Mesendoderm (in vitro differentiated cells): Measurements from ENCODE around the gene UNC13A.

Experiments used
- DNase-seq: peaks from one replicate; pipeline ENCODE4 v3.0.0; 2013
- H2AK5ac ChIP-seq: 2 replicates; pipeline ENCODE4 v1.6.1; 2013; ENCODE audit warnings: low read length, inconsistent platforms
- H2BK120ac ChIP-seq: 2 replicates; pipeline ENCODE4 v1.6.1; 2013; ENCODE audit warnings: low read depth, mild to moderate bottlenecking, low read length, moderate library complexity, mixed read lengths
- H2BK15ac ChIP-seq: replicated peaks from 2 replicates; pipeline ENCODE4 v1.6.1; 2013; ENCODE audit warnings: low read depth, mild to moderate bottlenecking, moderate library complexity
- H2BK5ac ChIP-seq: 2 replicates; pipeline ENCODE4 v1.6.1; 2013; ENCODE audit warnings: low read length, inconsistent platforms
- H3K18ac ChIP-seq: 2 replicates; pipeline ENCODE4 v1.6.1; 2013; ENCODE audit warnings: mild to moderate bottlenecking, low read length, mixed read lengths
- H3K23ac ChIP-seq: one replicate; pipeline ENCODE4 v1.6.1; 2013; ENCODE audit warnings: low read length
- H3K27ac ChIP-seq: 2 replicates; pipeline ENCODE4 v1.5.1; 2013; ENCODE audit warnings: low read depth, mild to moderate bottlenecking, inconsistent platforms, low read length, moderate library complexity
- H3K27me3 ChIP-seq: 2 replicates; pipeline ENCODE4 v1.6.1; 2013; ENCODE audit warnings: low read length, control low read depth, mild to moderate bottlenecking, inconsistent platforms; ENCODE audit not compliant: insufficient read depth, poor library complexity
- H3K36me3 ChIP-seq: 2 replicates; pipeline ENCODE4 v1.6.1; 2013; ENCODE audit warnings: low read length, inconsistent platforms; ENCODE audit not compliant: control insufficient read depth, insufficient read depth
- H3K4ac ChIP-seq: one replicate; pipeline ENCODE4 v1.6.1; 2013; ENCODE audit warnings: low read depth, mild to moderate bottlenecking, low read length, moderate library complexity
- H3K4me1 ChIP-seq: 2 replicates; pipeline ENCODE4 v1.6.1; 2013; ENCODE audit warnings: low read depth, low read length, inconsistent platforms; ENCODE audit not compliant: control insufficient read depth
- H3K4me2 ChIP-seq: 2 replicates; pipeline ENCODE4 v1.6.1; 2013; ENCODE audit warnings: low read length
- H3K4me3 ChIP-seq: 2 replicates; pipeline ENCODE4 v1.5.1; 2013; ENCODE audit warnings: mild to moderate bottlenecking, low read length
- H3K56ac ChIP-seq: one replicate; pipeline ENCODE4 v1.6.1; 2013; ENCODE audit warnings: low read length
- H3K79me1 ChIP-seq: 2 replicates; pipeline ENCODE4 v1.6.1; 2013; ENCODE audit warnings: low read length, inconsistent platforms
- H3K79me2 ChIP-seq: 2 replicates; pipeline ENCODE4 v1.6.1; 2013; ENCODE audit warnings: mild to moderate bottlenecking, low read length; ENCODE audit not compliant: control insufficient read depth, insufficient read depth
- H3K9ac ChIP-seq: 2 replicates; pipeline ENCODE4 v1.6.1; 2013; ENCODE audit warnings: low read length, inconsistent platforms
- H4K5ac ChIP-seq: one replicate; pipeline ENCODE4 v1.6.1; 2013; ENCODE audit warnings: low read length
- H4K8ac ChIP-seq: one replicate; pipeline ENCODE4 v1.6.1; 2013; ENCODE audit warnings: low read depth, mild to moderate bottlenecking, control low read depth, low read length, moderate library complexity
- WGBS: extraction: QIAGEN DNeasy Blood & Tissue Kit; methylation state at CpG from one replicate; pipeline ENCODE4 v1.1.7; 2013; ENCODE audit warnings: low lambda C conversion rate, missing lambda C conversion rate; ENCODE audit not compliant: insufficient coverage; ENCODE audit errors: extremely low coverage; 5-methylcytosine and 5-hydroxymethylcytosine counted together

Gene UNC13A

GRCh38 chr19:17604372-17605025 is 83.7 kb downstream of the UNC13A start:
- no peaks in the 10 kb centered on the region for H3K4me1 ChIP-seq
- no peak overlapping the region for H4K8ac ChIP-seq
- H3K79me1 ChIP-seq = no peaks in the 10 kb centered on the region
- H3K79me2 ChIP-seq = no peaks in the 10 kb centered on the region
- H3K56ac ChIP-seq = no peak overlapping the region
- no peak for DNase-seq
- no peaks in the 10 kb centered on the region for H3K27me3 ChIP-seq
- no peak overlapping the region for H3K4me2 ChIP-seq
- H3K27ac ChIP-seq = no peak overlapping the region
- H3K23ac ChIP-seq = no peak overlapping the region
- H2BK120ac ChIP-seq = no peak overlapping the region
- no peak overlapping the region for H3K18ac ChIP-seq
- H2AK5ac ChIP-seq = no peak overlapping the region
- no CpG with 5 or more reads among the region's 8 CpGs for WGBS
- H3K4ac ChIP-seq = no peak overlapping the region
- H3K9ac ChIP-seq = no peak overlapping the region
- H2BK5ac ChIP-seq = no peak overlapping the region
- H3K36me3 ChIP-seq = no peaks in the 10 kb centered on the region
- H3K4me3 ChIP-seq = no peak overlapping the region
- no peak overlapping the region for H2BK15ac ChIP-seq
- H4K5ac ChIP-seq = no peak overlapping the region

- Histone ChIP-seq H4K5ac (no peak overlapping the region), H3K79me2 (no peaks in the 10 kb centered on the region), H2BK120ac (no peak overlapping the region), H2BK5ac (no peak overlapping the region), H3K23ac (no peak overlapping the region), H3K36me3 (no peaks in the 10 kb centered on the region), H3K18ac (no peak overlapping the region), H3K4me1 (no peaks in the 10 kb centered on the region), H2AK5ac (no peak overlapping the region), H3K79me1 (no peaks in the 10 kb centered on the region), H4K8ac (no peak overlapping the region), H3K9ac (no peak overlapping the region), H3K4me2 (no peak overlapping the region), H2BK15ac (no peak overlapping the region), H3K56ac (no peak overlapping the region), H3K27me3 (no peaks in the 10 kb centered on the region), H3K27ac (no peak overlapping the region), H3K4me3 (no peak overlapping the region), H3K4ac (no peak overlapping the region)
- no CpG with 5 or more reads among the region's 7 CpGs for WGBS
- no peak for DNase-seq
Observed at GRCh38 chr19:17602872-17603510, 85.2 kb downstream of the UNC13A start.

DNA sequence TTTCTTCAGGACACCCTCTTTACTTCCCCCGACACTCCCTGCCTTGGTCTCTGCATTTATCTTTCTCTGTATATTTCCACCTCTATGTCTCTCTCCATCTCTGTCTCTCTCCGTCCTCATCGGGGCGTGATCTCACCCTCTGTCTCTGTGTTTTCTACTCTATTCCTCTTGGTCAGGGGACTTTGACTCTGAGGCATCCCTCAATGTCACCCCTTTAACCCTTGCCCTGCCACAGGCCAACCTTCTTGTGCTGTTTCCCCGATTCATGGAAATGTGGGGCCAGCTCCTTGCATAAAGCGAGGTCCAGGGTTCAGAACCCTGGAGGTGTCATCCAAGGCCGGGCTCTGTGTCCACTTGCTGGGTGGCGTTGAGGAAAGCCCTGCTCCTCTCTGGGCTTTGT is 85.9 kb downstream of the UNC13A start:
- H3K79me1 ChIP-seq = no peaks in the 10 kb centered on the region
- no peak overlapping the region for H2BK15ac ChIP-seq
- no peak overlapping the region for H2BK5ac ChIP-seq
- no peak overlapping the region for H3K4me2 ChIP-seq
- no peak overlapping the region for H3K4me3 ChIP-seq
- H3K27ac ChIP-seq = no peak overlapping the region
- H4K5ac ChIP-seq = no peak overlapping the region
- H3K56ac ChIP-seq = no peak overlapping the region
- H3K9ac ChIP-seq = no peak overlapping the region
- no peak overlapping the region for H3K4ac ChIP-seq
- H3K18ac ChIP-seq = no peak overlapping the region
- no peak overlapping the region for H4K8ac ChIP-seq
- DNase-seq = no peak
- no peak overlapping the region for H2AK5ac ChIP-seq
- no peak overlapping the region for H2BK120ac ChIP-seq
- WGBS = no CpG with 5 or more reads among the region's 8 CpGs
- H3K36me3 ChIP-seq = no peaks in the 10 kb centered on the region
- no peaks in the 10 kb centered on the region for H3K79me2 ChIP-seq
- H3K23ac ChIP-seq = no peak overlapping the region
- H3K4me1 ChIP-seq = no peaks in the 10 kb centered on the region
- no peaks in the 10 kb centered on the region for H3K27me3 ChIP-seq

DNA sequence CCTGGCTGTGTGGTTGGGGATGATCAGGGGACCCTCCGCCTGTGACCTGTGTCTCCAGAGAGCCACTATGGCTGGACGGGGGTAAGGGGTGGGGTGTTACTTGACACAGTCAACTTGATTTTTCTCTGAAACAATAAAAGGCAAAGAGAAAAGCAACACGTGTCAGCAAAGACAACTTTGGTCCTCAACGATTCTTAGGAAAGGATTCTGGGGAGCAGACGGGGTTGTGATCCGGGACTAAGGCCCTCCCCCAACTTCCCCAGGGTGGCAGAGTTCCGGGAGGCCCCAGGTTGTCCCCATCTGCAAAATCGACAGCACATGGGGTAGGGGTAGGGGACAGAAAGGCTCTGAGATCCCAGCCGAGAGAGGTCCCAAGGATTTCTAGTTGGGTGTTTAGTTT is 86.5 kb downstream of the UNC13A start:
- no peak overlapping the region for H3K27ac ChIP-seq
- DNase-seq = no peak

GRCh38 chr19:17599780-17600179 is 88.4 kb downstream of the UNC13A start:
- Histone ChIP-seq H3K4me2 (no peak overlapping the region), H4K5ac (no peak overlapping the region), H2AK5ac (no peak overlapping the region), H3K27me3 (no peaks in the 10 kb centered on the region), H3K56ac (no peak overlapping the region), H3K18ac (no peak overlapping the region), H3K9ac (no peak overlapping the region), H3K23ac (no peak overlapping the region), H3K4me3 (no peak overlapping the region), H3K79me1 (no peaks in the 10 kb centered on the region), H2BK120ac (no peak overlapping the region), H3K79me2 (no peaks in the 10 kb centered on the region), H3K4me1 (no peaks in the 10 kb centered on the region), H3K27ac (no peak overlapping the region), H3K36me3 (no peaks in the 10 kb centered on the region), H3K4ac (no peak overlapping the region), H4K8ac (no peak overlapping the region), H2BK5ac (no peak overlapping the region), H2BK15ac (no peak overlapping the region)
- DNase-seq = no peak
- no CpG with 5 or more reads among the region's 10 CpGs for WGBS

More for the DNA sequence above, 86.5 kb downstream of the UNC13A start:
- Histone ChIP-seq H3K4me1 (no peaks in the 10 kb centered on the region), H4K8ac (no peak overlapping the region), H3K27me3 (no peaks in the 10 kb centered on the region), H4K5ac (no peak overlapping the region), H3K79me2 (no peaks in the 10 kb centered on the region), H3K18ac (no peak overlapping the region), H3K9ac (peak overlapping the region; percentile 10), H2BK120ac (no peak overlapping the region), H3K4me3 (no peak overlapping the region), H3K4ac (no peak overlapping the region), H2AK5ac (no peak overlapping the region), H2BK5ac (no peak overlapping the region), H3K36me3 (no peaks in the 10 kb centered on the region), H3K23ac (no peak overlapping the region), H2BK15ac (no peak overlapping the region), H3K79me1 (no peaks in the 10 kb centered on the region), H3K4me2 (no peak overlapping the region), H3K56ac (peak overlapping the region; percentile 63)
- WGBS = no CpG with 5 or more reads among the region's 9 CpGs

DNA sequence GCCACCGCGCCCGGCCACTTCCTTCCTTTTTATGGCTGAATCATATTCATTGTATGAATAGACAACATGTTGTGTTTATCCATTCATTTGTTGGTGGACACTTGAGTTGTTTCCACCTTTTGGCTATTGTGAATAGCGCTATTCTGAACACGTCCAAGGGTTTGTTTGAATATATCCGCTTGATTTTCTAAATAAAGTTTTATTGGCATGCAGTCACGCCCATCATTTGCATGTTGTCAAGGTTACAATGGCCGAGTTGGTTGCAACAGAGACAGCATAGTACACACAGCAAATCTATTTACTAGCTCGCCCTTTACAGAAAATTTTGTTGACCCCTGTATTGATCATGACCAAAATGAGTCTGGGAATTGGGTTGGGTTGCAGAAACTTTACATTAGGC is 89.2 kb downstream of the UNC13A start:
- Histone ChIP-seq H2BK15ac (no peak overlapping the region), H3K23ac (no peak overlapping the region), H3K18ac (no peak overlapping the region), H3K9ac (no peak overlapping the region), H3K56ac (no peak overlapping the region), H4K5ac (no peak overlapping the region), H3K4me2 (no peak overlapping the region), H3K79me2 (no peaks in the 10 kb centered on the region), H2BK120ac (no peak overlapping the region), H2AK5ac (no peak overlapping the region), H3K36me3 (no peaks in the 10 kb centered on the region), H3K4me3 (no peak overlapping the region), H2BK5ac (no peak overlapping the region), H4K8ac (no peak overlapping the region), H3K4ac (no peak overlapping the region), H3K79me1 (no peaks in the 10 kb centered on the region), H3K27ac (no peak overlapping the region), H3K4me1 (no peaks in the 10 kb centered on the region), H3K27me3 (no peaks in the 10 kb centered on the region)
- no peak for DNase-seq
- no CpG with 5 or more reads among the region's 9 CpGs for WGBS
